ENCODE measurements around the gene SCLT1.
A peak's percentile ranks its signal among the peaks of the same experiment; 100 is the strongest.
"Not testable (repeated sequence)": the region's sequence is repeated elsewhere in the genome, so short reads cannot be mapped to it uniquely, and the experiment has no call there.

The SCLT1 gene

DNA sequence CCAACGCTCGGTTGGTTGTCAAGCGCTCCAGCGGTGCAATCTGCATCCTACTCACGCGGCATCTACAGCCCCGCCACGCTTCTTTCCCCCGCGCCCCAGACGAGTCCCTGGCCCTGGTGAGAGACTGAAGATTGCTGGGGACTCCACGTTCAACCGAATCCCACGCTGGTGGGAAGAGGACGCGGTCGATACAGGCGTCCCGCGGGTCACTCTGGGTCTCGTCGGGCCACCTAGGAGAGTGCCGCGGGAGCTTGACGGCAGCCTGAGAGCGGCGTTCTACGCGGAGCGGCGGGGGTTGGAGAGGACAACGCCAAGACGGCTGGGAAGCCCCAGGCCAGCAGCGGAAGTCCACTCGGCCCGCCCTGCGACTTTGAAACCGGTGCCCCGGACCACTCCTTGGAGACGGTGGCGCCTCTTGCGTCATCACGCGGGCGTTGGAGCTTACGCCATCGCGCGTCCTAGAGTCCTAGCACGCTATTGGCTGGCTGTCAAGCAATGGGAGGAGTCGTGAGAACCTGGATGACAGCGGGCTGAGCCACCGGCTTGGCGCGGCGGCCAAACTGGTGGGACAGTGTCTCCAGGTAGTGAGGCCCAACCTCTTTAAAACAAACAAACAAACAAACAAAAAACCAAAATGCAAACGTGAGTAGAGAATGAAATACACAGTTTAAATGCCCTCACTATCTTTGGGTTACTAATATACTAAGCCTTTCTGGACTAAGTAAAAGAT, at the start of gene SCLT1:
TSS of gene SCLT1 (minus strand) at position 349 of the 730 bp plus-strand sequence. CDS start 436 bp downstream, outside the sequence.
- peak; percentile 85 to 86 for DNase-seq

DNA sequence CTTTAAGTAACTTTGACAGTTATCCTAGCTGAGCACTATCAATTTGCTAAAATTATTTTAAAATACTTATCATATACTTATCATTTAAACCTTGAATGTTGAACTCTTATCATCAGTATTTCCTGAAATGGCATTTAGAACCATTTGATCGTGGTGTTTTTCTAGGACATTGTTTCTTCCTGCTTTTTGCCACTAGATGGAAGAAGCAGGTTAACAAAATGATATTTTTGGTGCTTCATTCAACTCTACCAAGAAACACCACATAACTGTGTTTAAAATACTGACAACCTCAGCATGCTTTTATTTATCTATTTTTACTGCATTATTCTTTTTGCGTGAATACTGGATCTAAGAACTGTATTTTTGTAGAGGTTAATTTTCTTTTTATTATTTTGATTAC, 47.2 kb upstream of the SCLT1 start:
- no peak for DNase-seq

DNA sequence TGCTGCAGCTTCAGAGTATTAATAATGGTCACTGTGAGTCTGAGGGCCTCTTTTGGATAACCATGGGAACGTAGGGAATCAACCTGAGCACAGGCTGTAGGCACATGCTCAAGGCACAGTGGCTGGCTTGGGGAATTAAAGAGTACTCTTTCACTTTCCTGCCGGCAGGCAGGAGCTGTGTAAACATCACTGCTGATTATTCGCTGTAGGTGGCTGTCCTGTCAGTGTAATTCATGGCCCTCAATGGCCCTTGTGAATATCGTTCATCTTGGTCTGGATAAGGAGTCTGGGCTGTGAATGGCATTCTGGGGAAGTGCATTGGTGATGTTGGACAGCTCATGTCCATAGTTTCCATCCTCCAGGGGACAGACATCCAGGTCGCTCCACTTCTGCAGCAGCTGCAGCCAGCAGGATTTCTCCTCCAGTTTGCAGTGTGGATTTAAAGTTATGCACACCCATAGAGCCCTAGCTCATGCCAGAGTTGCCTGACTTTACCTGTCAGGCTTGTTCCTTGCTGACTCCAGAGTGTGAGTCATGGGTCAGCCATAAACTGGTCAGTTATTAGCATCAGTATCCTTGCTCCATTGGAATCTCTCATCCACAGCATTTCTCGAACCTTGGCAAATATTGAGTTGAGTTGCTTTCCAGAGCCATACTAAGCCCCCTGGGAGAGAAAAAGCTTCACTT, 45.6 kb upstream of the SCLT1 start:
- DNase-seq = no peak

DNA sequence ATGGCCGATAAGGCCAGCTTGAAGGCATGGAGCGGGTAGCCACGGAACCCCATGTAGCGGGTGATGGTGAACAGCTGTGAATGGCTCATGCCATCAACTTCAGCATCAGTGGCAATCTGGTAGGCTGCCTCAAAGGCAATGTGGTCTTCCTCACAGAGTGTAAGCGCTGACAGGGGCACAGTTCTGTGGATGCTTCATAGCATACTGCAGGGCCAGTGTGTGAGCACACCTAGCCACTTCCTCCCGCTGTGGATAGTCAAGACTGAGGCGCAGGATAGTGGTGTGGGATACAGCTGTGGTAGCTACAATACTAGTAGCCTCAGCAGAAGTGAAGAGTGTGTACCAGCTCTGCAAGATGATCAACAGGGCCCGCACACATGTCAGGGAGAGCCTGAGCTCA, 43.1 kb upstream of the SCLT1 start:
- no peak for DNase-seq

DNA sequence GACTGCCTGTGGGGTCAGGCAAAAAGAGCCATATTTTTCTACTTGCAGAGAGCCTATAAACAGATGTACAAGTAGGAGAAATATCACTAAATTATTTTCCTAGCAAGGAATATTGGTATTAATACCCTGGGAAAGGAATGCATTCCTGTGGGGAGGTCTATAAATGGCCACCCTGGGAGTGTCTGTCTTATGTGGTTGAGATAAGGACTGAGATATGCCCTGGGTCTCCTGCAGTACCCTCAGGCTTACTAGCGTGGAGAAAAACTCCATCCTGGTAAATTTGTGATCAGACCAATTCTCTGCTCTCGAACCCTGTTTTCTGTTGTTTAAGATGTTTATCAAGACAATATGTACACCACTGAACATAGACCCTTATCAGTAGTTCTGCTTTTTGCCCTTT, 38.0 kb upstream of the SCLT1 start:
- no peak for DNase-seq

DNA sequence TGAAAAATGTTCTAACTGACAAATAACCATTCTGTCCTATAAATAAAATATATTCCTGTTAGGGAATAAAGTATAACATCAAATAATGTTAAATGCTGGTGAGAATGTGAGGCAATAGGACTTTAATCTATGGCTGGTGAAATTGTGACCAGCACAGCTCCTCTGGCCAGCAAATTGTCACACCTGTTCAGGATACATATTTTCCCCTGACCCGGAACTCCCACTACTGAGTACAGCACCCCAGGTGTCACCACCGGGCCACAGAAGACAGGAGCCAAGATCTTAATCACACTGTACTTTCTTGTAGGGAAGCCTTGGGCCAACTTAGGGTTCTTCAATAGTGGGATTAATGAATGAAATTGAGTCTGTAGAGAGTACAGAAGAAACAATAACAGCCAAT, 35.8 kb upstream of the SCLT1 start:
- no peak for DNase-seq

DNA sequence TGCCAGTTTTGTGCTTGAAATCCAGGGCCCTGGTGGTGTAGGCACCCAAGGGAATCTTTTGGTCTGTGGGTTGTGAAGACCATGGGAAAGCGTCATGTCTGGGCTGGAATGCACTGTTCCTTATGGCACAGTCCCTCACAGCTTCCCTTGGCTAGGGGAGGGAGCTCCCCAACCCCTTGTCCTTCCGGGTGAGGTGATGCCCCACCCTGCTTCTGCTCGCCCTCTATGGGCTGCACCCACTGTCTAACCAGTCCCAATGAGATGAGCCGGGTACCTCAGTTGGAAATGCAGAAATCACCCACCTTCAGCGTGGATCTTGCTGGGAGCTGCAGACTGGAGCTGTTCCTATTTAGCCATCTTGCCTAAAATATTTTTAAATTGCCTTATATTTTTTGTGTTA, 33.3 kb upstream of the SCLT1 start:
- DNase-seq = not testable (repeated sequence)

DNA sequence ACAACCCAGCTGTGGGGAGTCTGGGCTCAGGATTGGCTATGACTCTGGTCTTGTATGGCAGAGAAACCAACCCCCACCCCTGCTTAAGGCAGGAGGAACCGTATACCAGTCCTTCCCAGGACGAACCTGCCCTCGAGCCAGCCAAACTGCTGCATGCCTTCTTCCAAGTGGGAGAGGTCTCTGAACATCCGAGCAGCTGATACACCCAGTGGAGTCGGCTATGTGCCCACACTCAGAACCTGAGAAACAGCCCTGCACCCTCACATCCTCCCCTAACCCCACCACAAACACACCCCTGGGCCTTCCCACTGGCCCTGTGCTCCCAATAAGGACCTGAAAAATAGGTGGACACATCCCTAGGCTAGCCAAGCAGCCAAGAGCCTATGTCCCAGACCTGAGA, 24.4 kb upstream of the SCLT1 start:
- no peak for DNase-seq

DNA sequence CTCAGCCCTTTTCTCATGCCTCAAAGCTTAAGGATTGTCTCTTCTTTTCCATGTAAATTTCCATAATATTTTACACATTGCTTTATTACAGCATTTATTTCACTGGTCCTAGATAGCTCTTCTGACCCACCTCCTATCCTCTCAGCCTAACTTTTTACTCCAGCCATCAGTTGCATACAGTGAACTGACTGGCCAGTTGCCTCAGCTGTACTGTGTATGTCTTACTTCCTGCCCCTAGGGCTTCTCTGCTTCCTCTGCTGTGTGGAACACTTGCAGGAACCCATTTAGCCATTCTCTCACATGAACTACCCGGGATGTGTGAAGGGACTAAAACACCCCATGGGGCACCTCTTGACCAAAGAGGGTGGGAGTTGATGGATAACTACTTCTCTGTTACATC, 20.6 kb upstream of the SCLT1 start:
- no peak for DNase-seq

DNA sequence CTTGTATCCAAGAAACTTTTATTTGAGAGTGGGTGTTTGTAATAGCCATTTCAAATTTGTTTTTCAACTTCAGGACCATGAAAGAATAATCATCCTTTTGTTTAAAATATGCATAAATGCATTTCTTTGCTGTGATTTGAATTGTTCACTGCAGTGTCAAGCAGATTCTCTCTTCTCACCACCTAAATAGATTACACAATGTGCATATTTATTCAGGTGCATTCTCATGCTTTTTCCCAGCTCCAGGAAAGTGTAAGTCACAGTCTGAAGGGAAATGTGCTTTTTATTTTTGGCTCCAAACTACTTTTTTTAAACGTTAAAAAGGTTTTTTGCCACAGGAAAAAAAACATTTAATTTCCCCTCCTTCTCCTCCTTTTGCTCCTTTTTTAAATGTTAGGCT, 20.1 kb upstream of the SCLT1 start:
- no peak for DNase-seq

DNA sequence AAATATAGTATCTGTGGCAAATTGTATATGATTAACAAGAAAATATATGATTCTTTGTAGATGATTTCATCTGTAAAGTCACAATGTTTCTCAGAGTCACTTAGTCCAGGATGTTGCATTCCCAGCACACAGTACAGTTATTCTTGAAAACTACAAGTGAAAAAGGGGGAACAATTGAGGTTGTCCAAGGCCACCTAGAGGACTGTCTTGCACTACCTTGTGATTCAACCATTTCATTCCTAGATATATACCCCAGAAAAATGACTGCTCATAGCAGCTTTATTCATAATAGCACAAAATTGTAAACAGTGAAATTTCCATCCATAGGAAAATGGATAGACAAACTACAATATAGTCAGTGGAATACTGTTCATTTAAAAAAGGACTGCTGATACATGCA, 18.6 kb upstream of the SCLT1 start:
- DNase-seq = no peak

DNA sequence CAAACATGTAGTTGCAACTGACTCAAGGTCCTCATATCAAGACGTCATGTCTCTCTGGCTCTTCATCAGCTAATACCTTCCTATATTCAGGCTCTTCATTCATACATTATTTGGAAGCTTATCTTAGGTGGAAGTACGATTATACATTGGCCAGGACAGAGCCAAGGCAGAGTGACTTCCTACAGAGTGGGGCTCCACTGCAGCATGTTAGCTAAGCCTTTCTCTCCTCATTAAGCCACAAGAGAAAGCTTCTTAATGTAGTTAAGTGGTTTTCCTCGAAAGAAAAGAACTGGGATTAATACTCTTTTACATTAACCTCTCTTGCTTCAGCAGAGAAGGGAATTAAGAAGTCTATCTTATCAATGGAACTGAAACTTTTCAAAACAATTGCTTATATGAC, 17.6 kb upstream of the SCLT1 start:
- no peak for DNase-seq

DNA sequence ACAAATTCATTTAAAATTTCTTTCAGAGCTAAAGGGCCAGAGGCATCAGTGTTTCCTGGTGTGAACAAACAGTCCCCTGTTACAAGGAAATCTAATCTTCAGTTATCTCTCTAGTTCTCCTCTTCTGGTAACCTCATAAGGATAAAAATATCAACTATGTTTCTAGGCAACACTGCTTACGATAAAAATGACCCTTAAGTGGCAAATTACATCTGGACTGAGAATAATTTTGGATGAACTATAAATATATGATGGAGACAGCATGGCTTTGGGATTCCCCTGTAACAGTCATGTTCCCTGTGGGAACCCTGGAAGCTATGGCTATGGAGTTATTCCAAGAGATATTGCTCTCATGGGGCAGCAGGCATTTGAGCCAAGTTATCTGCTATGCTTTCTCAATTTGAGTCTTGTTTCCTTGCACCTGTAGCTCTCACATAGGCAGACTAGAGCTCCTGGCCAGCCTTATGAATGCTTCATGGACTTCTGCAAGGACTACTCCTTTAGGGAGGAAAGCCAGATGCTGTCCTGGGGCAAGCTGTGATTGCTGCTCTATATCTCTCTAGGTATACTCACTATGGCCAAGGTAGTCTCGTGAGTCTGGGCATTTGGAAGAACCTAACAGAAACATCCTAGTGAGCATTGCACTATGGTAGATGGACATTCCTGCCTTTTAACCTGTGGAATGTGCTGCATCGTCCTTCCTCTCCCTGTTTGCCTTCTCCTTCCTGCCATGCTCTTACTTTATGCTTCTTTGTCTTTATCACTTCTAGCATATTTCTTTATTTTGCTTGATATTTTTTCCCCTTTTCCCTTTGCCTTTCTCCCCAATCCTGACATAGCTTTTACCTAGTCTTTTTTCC, 16.9 kb upstream of the SCLT1 start:
- DNase-seq = no peak

DNA sequence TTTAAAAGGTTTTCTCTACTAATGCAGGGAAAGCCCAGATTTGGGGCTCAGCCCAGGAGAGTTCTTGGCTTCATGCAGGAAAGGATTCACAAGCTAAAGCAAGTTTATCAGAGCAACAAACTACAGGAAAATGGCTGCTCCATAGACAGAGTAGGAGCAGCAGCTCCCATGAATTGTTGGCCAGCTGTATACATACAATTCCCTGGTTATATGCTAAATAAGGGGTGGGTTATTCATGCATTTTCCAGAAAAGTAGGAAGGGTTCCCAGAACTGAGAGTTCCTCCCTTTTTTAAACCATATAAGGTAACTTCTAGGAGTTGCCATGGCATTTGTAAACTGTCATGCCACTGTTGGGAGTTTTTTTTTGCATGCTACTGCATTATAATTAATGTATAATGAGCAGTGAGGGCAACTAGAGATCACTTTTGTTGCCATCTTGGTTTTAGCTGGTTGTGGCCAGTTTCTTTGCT, 5.2 kb upstream of the SCLT1 start:
- DNase-seq = no peak

DNA sequence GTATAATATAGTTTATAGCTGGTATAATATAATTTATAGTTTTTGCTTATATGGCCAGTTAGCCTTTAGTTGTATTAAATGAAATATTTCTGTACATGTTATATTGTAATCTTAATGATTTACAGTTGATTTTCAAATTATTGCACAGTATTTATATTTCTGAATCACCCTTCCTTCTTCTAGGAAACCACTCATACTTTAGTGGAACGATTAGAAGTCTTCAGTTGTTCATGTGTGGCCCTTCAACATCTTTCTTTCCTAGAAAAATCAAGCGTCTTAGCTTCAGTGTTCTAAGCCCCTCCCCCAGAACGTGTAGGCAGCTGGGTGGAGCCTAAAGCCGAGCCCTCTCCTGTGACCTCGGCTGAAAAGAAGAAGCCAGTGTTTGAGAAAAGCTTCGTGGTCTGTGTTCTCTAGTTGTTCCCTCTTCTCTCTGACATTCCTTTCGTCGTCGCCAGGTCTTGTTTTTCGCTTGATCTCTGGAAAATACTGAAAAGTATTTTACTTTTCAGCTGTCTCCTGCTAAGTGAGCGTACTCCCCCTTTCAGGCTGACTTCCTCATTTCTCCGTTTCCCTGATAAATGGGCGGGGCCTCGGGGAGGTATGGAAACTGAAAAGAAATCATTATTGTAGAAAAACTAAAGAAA, 2.6 kb upstream of the SCLT1 start, which contains the start of gene C4orf33:
TSS of gene C4orf33 (plus strand) at position 342 of the 644 bp plus-strand sequence. CDS start 6,459 bp downstream, outside the sequence.
- peak in 1 of 2 experiments; percentile 4 for DNase-seq

DNA sequence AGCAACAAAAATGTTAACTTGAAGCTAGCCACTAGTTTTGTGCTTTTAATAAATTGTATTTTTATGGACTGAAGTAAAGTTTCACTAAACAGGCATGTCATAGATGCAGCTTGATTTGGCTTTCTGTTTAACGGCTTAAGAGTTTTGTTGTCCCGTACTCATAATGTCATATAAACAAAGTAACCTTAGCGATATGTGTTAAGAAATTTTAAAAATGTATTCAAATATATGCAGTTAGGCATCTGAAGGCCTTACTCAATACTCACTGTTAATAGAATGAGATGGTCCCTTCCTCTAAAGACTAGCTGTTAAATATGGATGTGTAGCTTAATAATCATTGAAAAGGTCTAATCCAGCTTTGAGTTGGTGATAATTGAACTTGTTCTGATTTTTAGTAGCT, 1.0 kb upstream of the SCLT1 start:
- DNase-seq = no peak

DNA sequence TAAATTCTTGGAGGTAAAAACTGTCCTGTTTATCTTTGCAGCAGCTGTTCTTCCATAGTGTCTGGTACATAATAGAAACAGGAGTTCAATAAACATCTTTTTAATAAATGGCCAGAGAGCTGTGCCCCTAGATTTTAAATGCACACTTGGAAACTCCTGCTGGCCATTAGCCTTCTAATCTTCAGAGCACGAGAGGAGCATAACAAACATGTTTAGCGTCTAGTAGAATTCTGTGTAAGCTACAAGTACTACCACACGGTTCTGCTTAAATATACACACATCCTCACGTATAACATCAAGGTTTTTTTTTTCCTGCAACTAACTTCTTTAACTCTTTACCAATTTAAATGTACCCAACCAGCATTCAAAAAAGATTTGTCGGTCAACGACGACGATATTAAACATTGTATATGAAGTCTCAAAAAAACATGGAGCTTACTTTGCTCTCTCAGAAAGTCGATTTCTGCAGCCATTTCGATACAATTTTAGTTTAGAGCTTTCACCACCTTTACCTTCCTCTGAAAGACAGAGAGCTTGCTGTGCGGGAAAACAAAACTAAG, 628 bp downstream of the SCLT1 start:
- no peak for DNase-seq

DNA sequence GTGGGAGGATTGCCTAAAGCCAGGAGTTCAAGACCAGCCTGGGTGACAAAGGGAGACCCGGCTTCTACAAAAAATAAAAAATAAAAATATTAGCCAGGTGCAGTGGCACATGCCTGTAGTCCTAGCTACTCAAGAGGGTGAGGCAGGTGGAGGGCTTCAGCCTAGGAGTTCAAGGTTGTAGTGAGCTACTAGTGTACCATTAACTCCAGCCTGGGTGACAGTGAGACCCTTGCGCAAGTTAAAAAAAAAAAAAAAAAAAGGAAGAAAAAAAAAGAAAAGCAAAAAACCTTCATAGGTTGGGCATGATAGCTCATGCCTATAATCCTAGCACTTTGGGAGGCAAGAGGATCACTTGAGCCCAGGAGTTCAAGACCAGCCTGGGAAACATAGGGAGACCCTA, 5.8 kb downstream of the SCLT1 start:
- DNase-seq = no peak

DNA sequence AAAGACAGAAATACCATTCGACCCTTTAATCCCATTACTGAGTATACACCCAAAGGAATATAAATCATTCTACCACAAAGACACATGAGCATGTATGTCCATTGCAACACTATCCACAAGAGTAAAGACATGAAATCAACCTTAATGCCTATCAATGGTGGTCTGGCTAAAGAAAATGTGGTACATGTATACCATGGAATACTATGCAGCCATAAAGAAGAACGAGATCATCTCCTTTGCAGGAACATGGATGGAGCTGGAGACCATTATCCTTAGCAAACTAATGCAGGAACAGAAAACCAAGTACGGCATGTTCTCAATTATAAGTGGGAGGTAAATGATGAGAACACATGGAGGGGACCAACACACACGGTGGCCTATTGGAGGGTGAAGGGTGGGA, 7.9 kb downstream of the SCLT1 start:
- no peak for DNase-seq

DNA sequence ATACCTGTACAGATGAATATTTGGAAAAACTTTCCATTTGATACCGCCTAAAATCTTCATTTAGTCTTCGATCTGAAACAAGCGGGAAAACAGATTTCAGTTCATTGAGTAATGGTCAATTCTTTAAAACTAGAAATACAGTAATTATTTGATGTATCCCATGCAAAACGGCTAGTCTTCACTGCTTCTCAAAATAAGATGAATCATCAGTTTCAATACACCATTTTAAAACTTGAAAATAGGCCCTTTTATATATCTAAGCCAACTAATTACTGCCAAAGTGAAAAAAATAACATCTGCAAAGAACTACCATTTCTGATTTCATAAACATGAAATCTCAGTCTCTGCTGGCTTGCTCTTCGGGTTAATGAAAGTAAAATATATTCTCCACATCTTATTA, 11.0 kb downstream of the SCLT1 start:
- no peak for DNase-seq

DNA sequence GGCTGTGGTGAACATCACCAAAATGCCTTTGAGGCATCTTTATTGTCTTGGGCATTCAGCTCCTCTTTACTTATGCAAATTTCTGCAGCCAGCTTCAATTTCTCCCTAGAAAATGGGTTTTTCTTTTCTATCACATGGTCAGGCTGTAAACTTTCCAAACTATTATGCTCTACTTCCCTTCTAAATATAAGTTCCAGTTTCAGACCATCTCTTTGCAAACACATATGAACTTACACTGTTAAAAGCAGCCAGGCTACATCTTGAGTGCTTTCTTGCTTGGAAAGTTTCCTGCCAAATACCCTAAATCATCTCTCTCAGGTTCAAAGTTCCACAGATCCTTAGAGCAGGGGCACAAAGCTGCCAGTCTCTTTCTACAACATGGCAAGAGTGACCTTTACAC, 13.2 kb downstream of the SCLT1 start:
- no peak for DNase-seq

DNA sequence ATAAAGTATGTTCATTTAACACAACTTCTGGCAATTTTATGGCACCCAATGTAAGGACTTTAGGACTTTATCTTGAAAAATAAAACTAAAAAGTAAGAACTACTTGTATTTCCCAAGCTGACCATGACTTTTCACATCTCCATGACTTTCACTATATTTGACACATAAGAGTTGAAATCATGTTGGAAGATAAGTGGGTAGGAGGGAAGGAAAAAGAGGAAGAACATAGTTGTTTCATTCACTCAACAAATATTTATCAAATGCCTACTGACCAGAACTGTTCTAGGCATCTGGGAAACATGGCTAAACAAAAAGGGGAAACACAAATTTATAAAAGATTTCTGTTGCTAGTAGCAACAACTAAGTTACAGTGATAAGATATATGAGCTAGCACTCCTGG, 16.0 kb downstream of the SCLT1 start:
- DNase-seq = no peak

DNA sequence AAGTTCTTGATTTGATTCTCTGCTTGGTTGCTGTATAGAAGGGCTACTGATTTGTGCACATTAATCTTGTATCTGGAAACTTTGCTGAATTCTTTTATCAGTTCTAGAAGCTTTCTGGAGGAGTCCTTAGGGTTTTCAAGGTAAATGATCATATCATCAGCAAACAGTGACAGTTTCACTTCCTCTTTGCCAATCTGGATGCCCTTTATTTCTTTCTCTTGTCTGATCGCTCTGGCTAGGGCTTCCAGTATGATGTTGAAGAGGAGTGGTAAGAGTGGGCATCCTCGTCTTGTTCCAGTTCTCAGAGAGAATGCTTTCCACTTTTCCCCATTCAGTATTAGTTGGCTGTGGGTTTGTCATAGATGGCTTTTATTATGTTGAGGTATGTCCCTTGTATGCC, 23.8 kb downstream of the SCLT1 start:
- DNase-seq = not testable (repeated sequence)

Data from NCI-H1930 (cell line).